Measurements from ENCODE around the gene SLC2A5.

SLC2A5 gene

DNA sequence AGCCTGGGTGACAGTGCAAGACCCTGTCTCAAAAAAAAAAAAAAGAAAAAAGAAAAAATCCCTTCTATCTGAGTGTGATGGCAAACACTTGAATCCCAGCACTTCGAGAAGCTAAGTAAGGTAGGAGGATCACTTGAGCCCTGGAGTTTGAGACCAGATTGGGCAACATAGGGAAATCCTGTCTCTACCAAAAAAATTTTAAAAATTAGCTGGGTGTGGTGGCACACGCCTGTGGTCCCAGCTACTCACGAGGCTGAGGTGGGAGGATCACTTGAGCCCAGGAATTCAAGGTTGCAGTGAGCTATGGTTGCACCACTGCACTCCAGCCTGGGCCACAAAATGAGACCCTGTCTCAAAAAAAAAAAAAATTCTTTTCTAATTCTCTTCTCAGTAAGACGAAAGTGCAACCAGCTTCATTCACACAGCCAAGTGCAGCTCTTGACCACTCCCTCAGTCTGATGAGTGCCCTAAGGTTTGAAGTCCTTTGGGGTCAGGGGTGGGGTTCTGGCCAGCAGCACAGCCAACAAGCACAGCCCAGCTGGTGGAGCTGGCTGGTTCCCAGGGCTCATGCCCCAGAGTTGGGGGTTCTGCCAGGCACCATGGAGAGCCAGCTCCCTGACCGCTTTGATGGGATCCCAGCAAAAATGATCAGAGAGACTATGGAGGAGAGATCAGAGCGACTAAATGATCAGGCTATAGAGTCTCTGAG lies 8.0 kb downstream of the SLC2A5 start:
- no peak for DNase-seq

DNA sequence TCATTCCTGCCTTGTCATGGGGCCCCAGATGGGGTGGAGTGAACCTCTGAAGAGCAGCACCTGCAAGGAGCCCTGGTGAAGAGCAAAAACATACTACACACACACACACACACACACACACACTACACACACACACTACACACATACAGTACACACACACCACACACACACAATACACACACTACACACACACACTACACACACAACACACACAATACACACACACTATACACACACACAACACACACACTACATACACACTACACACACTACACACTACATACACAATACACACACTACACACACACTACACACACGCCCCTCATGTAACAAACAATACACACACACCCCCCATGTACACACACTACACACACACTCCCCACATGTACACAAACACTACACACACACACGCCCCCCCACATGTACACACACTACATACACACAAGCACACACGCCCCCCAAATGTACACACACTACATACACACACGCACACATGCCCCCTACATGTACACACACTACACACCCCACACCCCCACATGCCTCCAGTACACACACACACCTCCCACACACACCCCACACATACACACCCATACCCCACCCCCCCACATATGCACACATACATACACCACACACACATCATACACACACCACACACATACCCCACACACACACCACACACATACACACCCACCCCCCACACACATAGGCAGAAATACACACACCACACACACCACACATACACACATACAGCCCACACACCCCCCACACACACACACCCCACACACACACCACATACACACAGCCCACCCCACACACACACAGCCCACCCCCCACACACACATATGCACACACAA lies 9.3 kb downstream of the SLC2A5 start:
- no peak for DNase-seq

DNA sequence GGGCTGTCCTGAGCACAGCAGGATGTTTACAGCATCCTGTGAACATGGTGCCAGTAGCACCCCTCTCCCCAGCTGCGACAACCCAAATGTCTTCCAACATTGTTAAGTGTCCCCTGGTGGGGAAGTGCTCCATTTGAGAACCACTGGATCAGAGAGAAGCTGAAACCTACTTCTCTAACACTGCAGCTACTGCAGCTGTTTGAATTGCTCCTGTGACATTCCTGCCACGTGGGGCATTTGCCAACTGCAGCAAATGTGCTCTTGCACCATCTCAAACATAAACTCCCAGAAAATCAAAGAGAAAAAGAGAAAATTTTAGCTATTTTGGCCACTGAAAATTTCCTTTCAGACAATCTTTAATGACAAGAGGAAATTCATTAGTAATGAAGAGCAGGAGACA lies 11.0 kb downstream of the SLC2A5 start:
- no peak for DNase-seq

DNA sequence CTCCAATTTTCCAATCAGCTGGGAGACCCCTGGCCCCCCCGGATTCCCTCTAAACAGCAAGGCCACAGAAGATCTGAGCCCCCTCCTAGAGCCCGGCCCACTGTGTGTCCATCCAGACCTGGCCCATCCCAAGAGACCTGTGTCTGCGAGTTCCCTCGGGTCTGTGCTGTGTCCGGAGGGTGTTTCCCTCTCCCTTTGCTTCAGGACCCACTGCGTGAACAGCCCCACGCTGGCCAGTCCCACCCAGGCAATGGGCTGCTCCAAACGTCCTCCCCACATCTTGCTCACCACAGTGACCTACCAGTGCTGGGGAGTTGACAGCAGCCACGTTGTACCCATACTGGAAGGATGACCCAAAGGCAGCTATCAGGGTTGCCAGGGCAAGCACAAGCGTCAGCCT lies 11.6 kb downstream of the SLC2A5 start:
- DNase-seq = no peak

DNA sequence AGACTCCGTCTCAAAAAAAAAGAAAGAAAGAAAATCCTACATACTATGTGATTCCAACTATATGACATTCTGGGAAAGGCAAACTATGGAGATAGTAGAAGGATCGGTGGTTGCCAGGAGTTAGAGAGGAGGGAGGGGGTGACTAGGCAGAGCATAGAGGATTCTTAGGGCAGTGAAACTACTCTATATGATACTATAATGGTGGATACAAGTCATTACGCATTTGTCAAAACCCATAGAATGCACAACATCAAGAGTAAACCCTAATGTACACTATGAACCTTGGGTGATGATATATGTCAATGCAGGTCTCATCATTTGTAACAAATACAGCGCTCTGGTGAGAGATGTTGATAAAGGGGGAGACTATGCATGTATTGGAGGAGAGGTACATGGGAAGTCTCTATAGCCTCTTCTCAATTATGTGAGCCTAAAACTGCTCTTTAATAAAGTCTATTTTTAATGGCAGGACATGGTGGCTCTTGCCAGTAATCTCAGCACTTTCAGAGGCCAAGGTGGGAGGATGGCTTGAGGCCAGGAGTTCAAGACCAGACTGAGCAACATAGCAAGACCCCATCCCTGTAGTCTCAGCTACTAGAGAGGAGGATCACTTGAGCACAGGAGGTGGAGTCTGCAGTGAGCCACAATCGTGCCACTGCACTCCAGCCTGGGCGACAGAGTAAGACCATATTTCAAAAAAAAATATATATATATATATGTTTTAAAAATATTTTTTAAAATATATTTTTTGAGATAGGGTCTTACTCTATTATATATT lies 17.0 kb downstream of the SLC2A5 start:
- no peak for DNase-seq

DNA sequence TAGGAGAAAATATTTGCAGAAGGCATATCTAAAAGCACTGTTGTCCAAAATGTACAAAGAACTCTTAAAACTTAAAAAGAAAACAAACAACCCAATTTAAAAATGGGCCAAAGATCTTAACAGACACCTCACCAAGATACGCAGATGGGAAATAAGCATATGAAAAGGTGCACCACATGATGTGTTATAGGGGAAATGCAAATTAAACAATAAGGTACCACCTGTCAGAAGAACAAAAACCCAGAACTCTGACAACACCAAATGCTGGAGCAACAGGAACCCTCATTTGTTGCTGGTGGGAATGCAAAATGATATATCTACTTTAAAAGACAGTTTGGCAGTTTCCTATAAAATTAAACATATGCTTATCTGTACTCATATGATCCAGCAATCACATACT lies 18.1 kb downstream of the SLC2A5 start:
- DNase-seq = no peak

DNA sequence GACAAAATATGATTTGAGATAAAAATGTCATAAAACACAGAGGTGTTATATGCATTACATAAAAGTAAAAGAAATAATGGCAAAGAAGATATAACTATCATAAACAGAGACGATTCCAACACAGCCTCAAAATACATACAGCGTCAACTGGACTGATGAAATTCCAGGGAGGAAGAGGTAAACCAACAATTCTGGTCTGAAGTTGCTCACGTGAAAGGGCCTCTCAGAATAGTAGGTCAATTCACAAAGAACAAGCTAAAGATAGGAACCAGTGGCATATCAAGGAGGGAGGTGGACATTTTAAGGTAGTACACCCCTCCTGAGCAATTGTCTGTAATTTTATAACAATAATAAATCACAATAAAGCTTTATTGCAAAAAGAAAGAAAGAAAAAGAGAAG lies 18.6 kb downstream of the SLC2A5 start:
- no peak for DNase-seq

DNA sequence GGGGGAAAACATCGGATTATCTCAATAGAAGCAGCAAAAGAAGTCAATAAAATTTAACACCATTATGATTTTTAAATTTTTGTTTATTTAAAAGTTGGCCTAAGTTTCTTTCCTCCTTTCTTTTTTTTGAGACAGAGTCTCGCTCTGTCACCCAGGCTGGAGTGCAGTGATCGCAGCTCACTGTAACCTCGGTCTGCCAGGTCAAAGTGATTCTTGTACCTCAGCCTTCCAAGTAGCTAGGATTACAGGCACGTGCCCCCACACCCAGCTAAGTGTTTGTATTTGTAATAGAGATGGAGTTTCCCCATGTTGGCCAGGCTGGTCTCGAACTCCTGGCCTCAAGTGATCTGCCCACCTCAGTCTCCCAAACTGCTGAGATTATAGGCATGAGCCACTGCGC lies 20.9 kb downstream of the SLC2A5 start:
- no peak for DNase-seq

DNA sequence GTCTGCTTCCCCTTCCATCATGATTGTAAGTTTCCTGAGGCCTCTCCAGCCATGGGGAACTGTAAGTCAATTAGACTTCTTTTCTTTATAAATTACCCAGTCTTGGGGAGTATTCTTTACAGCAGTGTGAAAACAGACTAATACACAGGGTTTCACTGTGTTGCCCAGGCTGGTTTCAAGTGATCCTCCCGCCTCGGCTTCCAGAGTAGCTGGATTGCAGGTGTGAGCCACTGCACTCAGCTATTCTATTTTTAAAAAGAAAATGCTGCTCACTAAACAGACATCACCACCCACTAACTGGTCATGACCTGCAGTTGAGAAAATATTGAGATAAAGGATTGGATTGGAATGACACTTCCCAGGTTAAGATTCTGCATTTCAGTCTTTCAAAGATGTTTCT lies 22.4 kb downstream of the SLC2A5 start:
- DNase-seq = no peak

DNA sequence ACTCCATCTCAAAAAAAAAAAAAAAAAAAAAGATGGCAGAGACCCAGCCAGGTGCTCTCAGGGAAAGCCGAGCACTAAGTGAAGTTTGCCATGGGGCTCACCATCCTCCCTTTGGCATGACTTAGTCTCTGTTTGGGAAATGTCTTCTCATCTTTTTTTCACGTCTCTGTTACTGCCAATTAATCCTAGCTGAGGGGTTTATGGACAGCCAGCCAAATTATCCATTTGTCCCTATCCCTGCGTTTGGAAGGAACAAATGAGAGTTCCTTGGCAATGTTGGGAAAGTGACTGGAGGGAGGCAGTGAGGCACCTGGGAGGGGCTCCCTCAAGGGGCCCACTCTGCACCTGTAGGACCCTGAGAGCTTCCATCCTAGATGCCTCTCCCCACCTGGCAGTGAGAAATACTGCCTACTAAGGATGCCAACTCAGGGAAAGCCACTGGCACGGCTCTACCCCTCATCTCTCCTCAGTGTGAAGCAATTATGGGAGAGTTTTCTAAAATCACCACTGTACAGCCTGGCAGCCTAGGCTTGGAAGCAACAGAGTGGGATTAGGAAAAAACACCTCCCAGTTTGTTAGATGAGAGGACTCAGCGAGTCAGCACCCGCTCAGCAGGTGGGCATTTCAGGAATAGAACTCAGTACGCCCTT lies 23.4 kb downstream of the SLC2A5 start:
- no peak for DNase-seq

DNA sequence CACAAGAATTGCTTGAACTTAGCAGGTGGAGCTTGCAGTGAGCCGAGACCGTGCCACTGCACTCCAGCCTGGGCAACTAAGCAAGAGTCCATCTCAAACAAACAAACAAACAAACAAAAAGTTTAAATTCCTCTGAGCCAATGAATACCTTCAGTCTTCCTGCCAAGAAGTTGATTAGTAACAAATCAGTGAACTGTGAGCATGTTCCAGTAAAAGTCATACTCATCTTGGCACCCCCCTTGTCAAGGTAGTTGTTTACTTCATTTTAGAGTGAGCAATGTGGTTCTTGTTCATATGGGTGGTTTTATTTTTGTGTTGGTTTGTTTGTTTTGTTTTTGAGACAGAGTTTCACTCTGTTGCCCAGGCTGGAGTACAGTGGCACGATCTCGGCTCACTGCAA lies 25.2 kb downstream of the SLC2A5 start:
- DNase-seq = no peak

DNA sequence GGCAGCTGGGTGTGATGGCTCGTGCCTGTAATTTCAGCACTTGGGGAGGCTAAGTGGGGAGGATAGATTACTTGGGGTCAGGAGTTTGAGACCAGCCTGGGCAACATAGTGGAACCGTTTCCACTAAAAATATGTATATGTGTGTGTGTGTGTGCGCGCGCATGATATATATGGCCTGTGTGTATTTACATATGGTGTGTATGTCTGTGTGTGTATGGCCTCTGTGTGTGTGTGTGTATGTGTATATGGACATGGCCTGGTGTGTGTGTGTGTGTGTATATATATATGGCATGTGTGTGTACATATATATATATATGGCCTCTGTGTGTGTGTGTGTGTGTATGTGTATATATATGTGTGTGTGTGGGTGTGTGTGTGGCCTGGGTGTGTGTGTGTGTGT lies 27.2 kb downstream of the SLC2A5 start:
- no peak for DNase-seq

DNA sequence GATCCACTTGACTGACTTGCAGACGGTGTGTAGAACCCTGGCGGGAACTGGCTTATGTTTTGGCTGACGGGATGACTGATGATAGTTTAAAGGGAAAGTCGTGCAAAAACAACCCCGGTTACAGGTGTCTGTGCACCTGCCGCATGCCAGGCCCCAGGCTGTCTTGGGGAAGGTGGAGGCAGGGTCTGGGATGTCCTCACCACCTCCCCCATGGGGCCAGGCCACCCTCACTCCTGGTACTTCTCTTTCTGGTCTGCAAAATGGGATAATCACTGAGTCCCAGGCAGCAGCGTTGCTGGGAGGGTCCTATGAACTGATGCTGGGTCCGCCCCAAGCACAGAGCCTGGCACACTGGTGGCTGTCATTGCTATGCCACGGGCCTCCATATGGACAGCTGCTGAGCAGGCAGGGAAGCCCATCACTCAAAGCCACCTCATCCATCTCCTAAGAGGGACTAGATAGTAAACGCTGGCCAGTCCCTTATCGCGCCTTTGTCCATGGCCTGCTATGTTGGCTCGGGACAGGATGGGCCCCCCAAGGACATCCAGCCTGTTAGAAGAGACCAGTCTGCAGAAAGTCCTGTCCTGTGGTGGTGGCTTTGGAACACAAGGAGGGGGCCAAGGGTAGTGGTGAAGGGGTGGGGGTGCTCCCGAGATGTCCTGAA lies 28.2 kb downstream of the SLC2A5 start:
- DNase-seq = no peak

DNA sequence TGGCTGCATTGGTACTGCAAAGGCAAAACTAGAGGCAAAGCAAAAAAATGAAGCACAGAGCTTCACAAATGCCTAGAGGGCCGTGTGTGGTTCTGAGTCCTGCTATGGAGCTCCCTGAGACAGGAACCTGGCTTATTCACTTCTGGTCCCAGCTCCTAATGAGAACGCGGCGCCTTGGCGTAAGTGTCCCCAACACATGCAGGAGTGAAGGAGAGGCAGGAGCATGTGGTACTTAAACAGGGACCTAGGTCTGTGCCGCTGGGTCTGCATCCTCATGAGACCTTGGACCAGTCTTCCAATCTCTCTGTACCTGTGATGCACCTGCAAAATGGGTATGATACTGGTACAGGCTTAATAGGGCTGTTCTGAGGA lies 28.8 kb downstream of the SLC2A5 start:
- DNase-seq = no peak

DNA sequence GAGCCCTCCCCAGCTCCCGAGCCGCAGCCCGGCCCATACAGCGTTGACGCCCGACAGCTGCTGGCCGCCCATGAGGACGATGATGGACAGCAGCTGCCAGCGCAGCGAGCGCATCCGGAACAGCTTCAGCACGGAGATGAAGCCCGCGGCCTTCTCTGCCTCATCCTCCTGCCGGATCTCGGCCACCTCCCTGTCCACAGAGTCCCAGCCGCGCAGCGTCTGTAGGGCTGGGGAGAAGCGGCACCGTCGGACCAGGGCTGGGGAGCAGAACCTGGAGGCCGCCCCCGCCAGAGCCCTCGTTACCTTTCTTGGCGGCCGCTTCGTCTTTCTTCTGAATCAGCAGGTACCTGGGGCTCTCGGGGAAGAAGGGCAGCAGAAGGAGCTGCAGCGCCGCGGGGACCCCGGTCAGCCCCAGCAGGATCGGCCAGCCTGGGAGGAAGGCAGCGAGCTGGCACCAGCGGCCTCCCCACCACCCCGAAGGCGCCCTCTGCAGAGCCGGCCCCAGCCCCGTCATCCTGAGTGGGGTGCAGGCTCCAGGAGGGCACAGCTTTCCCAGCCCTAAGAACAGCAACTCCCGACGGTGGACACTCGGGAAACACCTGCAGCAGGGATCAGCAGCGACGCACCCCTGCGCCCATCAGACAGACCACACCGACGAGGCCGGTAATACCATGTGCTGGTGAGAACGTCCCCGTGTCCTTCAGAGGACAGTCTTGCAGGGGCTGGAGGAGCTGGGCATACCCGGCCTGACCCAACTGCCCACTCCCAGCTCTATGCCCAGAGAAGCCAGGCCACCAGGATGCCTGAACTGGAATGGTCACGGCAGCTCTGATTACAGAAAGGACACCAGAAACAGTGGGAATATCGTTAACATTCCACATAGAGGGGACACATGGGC lies 29.4 kb downstream of the SLC2A5 start:
- no peak for DNase-seq

DNA sequence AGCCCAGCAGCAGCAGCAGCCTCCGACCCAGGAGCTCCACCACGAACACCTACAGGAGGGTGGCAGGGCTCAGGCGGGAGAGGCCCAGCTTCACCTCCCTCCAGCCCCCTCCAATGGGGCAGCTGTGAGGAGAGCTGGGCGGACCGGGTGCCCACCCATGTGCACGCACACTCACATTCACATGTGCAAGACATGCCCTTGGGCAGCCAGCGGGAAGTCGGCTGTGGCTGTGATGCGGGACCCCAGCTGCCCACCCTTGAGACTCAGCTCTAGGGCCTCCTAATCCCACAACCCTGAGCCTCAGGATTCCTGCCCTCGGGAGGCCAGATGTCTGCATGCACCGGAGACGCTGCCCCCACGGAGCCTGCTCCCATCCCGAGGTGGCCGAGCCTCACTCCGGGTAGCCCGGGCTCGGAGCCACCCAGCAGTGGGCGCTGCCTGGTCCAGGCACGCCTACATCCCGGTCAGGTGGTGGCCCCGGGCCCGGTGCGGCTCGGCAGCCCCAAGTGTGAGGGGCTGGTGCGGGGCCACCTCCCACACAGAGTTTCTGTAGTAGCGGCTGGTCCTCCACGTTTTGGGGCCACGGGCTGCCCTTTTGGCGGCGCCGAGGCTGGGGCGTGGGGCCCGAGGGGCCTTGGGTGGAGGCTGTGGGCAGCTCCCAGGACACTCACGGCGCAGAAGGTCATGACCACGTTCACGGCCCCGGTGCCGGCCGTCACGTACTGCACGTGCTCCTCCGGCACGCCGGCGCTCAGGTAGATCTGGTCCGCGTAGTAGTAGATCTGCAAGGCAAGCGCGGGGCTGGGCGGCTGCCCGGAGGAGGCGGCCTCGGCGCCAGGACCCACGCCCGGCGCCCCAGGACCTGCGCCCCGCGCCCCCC lies 30.3 kb downstream of the SLC2A5 start:
- no peak for DNase-seq

DNA sequence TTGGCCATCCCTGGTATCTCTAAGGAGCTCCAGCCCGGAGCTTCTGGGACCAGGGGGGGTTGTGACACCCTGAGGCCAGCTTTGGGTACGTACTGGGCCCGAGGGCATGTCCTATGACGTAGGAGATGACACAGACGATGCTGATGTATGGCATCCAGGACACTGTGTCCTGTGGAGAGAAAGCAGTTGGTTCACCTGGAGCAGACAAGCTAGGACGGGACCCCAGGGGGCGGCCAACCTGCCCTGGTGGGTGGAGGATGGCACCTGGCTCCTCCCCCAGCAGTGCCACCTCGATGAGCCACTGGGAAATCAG lies 31.1 kb downstream of the SLC2A5 start:
- DNase-seq = no peak

DNA sequence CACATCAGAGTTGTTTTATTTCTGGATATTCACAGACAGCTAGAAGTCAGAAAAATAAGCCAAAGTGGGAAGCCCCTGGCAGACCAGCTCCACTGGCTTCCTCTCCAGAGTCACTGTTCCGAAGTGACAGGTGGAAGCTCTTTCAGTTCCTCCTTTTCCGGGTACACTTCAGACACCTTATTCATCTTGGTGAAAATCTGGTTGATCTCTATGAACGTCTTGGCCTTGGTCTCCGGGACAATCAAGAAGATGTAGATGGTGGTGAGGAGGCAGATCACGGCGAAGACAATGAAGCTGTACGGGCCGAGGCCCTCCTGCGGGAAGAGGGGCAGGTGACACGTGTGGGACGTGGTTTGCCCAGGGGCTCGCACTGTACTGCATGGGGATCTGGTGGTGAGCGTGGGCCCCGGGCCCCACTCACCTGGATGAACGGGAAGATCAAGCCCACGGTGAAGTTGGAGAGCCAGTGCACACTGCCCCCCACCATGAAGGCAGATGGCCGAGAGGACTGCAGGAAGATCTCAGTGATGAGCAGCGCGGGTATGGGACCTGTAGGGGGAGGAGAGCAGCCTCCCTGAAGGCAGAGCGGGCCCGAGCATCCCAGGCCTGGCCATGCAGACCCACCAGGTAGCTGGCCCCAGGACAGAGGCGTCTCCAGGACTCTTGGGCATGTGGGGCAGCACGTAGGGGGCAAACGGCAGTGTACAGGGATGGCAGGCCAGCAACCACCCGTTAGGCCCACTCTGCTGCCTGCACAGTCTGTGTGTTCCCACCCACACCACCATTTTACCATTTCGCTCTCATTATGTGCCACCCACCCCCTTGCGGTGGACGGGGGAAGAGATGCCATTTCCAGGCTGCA lies 31.7 kb downstream of the SLC2A5 start:
- no peak for DNase-seq

DNA sequence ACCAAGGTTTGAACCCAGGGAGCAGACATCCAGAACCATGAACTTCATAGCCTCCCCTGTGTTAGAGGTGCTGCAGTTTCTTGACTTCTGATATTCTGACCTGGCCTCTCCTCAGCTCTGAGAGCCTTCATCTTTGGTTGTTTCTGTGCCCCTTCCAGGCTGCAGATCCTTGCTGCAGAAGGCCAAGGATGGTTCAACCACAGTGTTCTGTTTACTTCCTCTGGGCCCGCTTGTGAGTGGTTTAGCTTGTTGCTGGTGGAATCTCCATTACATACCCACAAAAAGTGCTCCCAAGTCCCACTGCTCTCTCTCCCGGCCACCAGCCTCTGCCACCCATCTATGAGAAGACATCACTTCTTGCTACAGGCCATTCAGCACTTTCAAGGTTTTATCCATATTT lies 34.2 kb downstream of the SLC2A5 start:
- no peak for DNase-seq

DNA sequence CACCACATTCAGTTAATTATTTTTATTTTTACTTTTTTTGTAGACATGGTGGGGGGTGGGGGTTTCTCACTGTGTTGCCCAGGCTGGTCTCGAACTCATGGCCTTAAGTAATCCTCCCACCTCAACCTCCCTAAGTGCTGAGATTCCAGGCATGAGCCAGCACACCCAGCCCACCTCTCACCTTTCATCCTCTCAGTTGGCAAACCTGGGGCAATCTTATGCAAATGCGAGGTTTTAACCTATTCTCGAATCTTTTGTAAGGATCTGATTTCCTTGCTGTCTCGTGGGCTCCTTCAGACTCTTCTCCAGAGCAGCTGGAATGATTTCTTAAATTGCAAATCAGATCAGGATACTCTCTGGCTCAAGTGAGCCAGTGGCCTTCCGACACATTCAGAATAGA lies 36.1 kb downstream of the SLC2A5 start:
- DNase-seq = no peak

Measured in femur (tissue), 1 donor.